NCI-H524 treated with DMSO at 0.1 percent for 48 hours (cell line): Measurements from ENCODE around the gene ARHGAP42.
A peak's percentile ranks its signal among the peaks of the same experiment; 100 is the strongest.
"Not testable (repeated sequence)": the region's sequence is repeated elsewhere in the genome, so short reads cannot be mapped to it uniquely, and the experiment has no call there.

Experiments used
- DNase-seq: peaks from one replicate; lab custom pipeline; 2025; lab: John Stamatoyannopoulos, UW

The ARHGAP42 gene, protein sequence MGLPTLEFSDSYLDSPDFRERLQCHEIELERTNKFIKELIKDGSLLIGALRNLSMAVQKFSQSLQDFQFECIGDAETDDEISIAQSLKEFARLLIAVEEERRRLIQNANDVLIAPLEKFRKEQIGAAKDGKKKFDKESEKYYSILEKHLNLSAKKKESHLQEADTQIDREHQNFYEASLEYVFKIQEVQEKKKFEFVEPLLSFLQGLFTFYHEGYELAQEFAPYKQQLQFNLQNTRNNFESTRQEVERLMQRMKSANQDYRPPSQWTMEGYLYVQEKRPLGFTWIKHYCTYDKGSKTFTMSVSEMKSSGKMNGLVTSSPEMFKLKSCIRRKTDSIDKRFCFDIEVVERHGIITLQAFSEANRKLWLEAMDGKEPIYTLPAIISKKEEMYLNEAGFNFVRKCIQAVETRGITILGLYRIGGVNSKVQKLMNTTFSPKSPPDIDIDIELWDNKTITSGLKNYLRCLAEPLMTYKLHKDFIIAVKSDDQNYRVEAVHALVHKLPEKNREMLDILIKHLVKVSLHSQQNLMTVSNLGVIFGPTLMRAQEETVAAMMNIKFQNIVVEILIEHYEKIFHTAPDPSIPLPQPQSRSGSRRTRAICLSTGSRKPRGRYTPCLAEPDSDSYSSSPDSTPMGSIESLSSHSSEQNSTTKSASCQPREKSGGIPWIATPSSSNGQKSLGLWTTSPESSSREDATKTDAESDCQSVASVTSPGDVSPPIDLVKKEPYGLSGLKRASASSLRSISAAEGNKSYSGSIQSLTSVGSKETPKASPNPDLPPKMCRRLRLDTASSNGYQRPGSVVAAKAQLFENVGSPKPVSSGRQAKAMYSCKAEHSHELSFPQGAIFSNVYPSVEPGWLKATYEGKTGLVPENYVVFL

DNA sequence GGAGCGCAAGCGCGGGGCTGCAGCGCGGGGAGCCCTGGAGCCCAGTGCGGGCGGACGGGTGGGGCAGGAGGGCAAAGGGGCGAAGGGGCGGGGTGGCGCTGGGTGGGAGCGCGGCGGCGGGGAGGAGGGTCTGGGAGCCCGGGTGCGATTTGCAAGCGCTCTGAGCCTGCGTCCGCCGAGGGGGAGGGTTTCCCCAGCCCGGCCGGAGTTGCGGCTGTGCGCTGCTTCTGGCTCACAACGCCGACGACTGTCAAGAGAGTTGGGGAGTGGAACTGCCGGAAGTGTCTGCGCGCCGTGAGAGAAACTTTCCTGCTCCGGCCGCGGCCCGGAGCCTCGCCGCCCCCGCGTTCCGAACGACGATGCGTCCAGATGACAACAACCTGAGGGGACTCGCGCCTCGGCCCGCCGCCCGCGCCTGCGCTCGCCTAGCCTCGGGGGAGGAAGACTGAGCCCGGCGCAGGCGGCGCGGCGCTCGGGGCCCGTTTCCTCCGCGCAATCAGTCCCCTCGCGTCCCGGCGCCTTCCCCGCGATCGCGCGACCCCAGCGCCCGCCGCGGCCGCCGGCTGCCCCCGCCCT is at the start of gene ARHGAP42:
Gene ARHGAP42, plus strand, starts transcription at position 235 of the 576 bp plus-strand sequence. CDS start 391 bp downstream, outside the sequence.
- DNase-seq, result no peak

DNA sequence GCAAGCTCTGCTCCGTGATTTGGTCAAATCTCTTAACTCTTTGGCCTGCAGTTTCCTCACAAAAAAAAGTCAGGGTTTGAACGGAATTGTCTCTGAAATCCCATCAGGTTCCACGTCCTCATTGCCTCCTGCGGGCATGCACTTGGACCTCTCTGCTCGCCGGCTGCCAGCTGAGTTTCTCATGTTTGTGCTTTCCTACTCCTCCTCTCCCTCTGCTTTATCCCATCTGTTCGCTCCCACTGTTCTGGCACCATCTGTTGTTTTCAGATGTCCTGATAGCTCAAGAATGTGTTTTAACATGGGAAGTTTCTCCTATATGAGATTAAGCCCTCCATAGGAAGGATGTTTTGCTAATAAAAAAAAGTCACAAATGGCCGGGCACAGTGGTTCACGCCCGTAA is 49.4 kb upstream of the ARHGAP42 start:
- DNase-seq, result peak; percentile 86

DNA sequence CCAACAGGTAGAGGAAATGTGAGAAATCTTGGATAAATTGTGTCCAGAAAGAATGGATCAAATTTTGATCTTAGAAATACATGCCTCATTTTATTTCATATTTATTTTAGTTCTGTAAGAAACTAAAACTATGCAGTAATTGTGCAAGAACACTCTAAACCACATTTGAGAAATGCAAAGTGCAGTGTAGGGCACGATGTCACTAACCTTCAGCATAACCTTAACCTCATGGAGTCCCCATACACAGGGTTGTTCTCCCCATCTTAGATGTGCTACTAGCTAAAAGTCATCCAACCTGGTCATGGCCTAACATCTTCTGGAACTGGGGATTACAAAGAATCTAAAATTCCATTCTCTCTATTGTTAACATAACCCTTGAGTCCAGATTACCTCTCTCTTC is 48.4 kb upstream of the ARHGAP42 start:
- no peak for DNase-seq

DNA sequence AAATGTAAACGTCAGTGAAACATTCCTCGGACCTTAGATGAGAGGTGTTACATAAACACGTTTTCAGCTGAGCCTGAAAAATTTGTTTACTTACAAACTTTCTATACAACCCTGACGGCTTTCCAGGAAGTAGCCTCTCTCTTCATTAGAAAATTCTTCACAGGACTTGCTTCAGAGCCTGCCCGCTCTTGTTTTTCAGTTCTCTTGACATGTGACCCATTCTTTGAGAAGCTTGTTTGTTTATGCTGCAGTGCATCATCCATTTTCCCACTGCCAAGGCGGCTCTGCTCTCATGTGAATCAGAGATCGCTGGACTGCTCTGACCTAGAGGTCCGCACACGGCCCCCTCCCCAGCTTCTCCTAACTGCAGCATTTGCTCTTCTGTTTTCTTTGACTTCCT is 47.9 kb upstream of the ARHGAP42 start:
- no peak for DNase-seq

DNA sequence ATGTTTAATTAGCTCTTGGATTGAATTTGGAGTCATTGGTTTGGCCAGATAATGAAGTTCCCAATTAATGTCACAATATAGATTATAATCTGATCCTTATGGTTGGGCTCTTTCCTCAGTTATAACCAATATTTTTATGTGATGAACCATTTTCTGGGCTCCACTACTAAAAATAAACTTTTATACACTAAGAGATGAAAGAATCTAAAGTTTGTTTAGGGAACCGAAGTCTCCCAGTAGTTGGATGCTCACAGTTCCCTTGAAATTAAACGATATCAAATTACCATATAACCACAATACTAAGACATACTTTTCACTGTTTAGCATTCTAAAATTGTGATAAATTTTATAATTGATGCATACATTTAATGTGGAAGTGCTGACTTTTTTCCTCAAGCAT is 47.0 kb upstream of the ARHGAP42 start:
- no peak for DNase-seq

DNA sequence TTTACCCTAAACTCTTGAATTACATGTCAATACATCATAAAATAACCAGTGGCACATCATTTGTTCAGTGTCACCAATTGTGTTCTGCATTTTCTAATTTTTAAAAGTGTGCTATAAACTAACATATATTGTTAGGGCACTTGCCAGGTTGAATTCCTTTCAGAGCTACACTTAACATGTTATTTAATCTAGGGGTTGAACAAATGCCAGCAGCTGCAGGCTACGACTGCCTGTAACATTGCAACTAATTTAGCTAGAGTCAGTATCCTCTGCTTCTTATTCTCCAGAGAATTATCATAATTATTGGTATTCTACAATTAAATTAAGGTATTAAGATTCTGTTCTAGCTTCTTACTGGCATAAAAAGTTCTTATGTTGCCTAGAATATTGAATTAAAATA is 46.4 kb upstream of the ARHGAP42 start:
- DNase-seq, result no peak

DNA sequence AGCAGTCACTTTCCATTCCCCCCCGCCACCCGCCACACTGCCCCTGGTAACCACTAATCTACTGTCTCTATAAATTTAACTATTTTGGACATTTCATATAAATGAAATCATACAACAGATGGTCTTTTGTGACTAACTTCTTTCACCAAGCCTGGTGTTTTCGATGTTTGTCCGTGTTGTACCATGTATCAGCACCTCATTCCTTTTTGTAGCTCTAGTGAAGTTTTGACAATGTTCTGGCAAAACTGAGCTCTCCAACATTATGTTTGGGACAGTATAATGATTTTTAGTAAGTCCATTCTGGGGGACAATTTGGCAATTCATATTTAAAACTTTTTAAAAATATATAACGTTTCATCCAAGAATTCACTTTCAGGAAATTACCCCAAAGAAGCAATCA is 45.6 kb upstream of the ARHGAP42 start:
- DNase-seq, result no peak

DNA sequence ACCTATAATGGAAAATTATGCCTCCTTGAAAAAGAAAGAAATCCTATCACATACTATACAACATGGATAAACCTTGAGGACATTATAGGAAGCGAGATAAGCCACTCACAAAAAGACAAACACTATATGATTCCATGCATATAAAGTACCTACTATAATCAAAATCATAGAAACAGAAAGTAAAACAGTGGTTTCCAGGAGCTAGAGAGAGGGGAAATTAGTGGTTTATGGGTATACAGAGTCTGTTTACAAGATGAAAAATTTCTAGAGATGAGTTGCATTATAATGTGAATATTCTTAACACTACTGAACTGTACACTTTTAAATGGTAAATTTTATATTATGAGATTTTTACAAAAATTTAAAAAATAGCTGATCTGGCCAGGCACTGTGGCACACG is 40.5 kb upstream of the ARHGAP42 start:
- DNase-seq, result no peak

DNA sequence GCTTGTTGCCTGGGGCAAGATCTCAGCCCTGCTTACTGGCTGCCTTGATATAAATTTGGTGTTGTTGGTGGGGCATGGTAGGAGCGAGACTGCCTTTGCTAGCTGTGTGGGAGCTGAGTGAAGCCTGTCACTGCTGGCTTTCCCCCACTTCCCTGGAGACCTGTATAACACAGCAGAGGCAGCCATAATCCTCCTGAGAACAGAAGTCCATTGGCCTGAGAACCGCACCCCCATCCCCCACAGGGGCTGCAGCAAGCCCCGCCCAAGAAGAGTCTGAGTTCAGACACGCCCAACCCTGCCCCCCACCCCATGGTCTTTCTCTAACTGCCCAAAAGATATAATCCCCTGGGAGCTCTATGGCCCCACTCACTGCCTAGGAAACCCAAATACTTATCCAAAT is 39.2 kb upstream of the ARHGAP42 start:
- no peak for DNase-seq

DNA sequence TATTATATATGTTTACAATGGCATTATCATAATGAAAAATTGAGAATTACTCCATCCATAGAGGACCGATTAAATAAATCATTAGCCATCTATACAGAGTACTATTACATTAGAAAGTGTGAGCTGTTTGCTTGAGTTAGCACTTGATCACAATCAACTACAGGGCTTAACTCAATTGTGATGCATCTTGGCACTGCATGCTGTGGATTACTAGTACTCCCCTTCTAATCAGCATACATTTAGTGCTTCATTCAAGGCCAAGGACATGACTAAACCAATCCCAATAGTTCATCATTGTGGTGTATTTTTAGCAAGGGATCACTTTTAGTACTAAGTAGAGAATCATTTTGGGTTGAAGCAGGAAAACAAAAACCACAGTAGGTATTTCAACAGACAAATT is 23.5 kb upstream of the ARHGAP42 start:
- DNase-seq, result no peak

DNA sequence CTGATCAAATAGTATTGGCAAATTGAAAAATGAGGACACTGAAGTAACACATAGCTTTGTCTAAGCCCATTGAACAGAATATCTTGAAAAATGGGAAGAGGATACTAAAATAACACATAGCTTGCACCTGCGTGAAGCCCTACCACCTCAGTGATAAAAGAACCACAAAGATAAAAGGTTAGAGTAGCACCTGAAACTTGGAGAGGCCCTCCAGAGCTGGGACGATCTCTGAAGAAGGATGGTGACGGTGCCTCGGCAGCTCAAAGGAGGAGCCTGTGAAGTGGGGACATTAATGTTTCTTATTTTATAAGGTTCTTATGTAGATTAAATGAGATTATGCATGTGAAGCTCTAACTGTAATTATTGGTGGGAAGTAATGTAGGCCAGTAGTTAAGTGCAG is 23.1 kb upstream of the ARHGAP42 start:
- no peak for DNase-seq

DNA sequence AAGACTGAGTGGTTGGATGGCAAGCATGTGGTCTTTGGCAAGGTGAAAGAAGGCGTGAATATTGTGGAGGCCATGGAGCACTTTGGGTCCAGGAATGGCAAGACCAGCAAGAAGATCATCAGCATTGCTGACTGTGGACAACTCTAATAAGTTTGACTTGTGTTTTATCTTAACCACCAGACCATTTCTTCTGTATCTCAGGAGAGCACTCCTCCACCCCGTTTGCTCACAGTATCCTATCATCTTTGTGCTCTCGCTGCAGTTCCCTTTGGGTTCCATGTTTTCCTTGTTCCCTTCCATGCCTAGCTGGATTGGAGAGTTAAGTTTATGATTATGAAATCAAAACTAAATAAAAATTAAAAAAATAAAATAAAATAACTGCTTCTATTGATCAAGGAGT is 20.3 kb upstream of the ARHGAP42 start:
- not testable (repeated sequence) for DNase-seq

DNA sequence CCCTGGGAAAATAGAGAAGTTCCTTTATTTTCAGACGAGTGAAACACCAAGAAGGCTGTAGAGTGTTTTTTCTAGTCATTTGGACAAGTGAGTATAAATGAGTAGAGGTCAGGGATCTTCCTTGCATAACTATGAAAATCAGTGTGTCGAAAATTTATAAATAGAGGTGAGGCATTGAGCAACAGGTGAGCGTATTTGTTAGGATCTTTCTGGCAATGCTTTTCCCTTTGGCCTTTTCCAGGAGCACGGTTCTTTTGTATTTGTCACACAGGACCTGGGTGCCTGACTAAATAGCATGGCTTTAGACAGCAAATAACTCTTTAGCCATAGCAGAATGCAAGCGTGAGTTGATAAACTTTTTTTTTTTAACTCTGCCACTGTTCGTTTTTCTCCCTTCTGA is 19.6 kb upstream of the ARHGAP42 start:
- no peak for DNase-seq

DNA sequence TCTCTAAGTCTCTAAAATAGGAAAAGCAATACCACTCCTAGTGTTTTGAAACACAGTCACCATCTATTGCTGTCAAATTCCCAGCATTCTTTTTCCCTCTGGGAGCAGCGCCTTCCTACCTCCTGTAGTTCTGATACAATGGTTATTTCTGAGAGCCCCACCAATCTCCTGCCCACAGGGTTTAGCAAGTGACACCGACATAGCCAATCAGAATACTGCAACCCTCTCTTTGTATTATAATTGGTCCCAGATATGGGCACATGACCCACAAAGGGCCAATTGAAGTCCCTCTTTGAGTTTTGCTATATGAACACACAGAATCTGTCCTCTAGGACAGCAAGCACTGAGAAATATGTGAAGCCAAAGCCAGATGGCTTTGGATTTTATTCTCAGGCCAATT is 16.9 kb upstream of the ARHGAP42 start:
- no peak for DNase-seq

DNA sequence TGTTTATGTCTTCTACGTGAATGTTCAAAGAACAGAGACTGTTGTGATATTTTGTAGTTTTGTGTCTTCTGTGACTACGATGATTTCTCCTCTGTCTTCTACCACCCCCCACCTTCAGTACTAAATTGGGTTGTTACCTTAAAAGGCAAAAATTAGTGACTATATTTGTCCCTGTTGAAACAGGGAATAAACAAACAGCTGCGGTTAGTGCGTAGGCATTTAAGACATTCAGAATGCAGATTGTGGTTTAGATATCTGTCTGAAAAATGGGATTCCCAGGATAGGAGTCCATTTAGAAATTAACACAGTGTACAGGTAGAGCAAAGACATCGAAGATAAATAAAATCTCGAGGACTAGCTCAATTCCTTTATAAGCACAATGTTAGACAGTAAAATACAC is 15.6 kb upstream of the ARHGAP42 start:
- no peak for DNase-seq

DNA sequence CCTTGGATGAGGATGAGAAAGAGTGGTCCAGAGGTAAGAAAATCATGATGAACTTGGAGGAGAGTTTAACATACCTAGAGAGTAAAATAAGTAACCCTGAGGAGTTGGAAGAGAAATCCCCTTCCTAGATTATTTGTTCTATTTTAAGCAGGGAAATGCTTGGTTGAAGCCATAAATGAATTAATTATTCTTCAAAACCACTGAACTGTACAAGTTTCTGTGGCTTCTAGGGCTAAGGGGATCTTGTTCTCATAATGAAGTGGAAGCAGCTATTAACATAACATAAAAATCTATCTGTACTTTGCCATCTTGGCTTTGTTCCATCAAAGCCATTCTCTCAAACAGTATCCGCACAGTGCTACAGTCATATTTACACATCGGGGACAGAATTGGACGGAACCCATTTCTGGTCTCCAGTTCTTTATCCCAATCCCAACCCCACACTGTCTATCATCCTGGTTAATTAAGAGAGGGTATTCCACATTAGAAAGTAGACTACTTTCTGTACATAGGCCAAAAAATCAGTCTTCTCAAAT is 14.5 kb upstream of the ARHGAP42 start:
- no peak for DNase-seq

DNA sequence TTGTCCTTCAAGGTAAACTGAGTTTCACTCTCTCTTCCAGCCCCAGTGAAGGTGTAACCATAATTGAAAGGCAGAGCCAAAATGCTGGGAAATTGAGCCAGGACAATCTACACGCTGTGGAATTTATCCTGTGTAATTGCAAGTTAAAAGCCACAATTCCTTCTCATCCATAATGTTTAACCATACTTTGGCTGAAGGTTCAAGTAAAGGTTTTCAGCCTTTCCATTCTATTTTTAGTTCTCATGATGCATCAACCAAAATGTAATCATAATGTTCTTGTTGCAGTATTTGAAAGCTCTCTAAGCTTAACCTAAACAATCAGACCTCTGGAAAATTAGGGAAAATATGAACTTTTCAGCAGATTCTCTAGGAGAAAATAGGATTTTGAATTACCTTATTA is 14.0 kb upstream of the ARHGAP42 start:
- DNase-seq, result no peak

DNA sequence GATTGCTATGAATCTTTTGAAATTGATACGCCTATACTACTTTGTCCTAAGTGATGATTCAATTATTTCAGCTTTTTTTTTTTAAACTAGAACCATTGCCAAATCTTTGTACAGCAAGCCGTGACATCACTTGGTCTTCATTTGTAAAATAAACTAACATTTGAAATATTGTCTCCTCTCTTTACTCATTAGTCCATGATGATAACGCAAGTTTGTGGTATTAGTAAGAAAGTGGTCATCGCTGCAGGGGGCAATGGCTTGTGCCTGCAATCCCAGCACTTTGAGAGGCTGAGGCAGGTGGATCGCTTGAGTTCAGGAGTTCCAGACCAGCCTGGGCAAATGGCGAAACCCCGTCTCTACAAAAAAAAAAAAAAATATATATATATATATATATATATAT is 12.9 kb upstream of the ARHGAP42 start:
- no peak for DNase-seq

DNA sequence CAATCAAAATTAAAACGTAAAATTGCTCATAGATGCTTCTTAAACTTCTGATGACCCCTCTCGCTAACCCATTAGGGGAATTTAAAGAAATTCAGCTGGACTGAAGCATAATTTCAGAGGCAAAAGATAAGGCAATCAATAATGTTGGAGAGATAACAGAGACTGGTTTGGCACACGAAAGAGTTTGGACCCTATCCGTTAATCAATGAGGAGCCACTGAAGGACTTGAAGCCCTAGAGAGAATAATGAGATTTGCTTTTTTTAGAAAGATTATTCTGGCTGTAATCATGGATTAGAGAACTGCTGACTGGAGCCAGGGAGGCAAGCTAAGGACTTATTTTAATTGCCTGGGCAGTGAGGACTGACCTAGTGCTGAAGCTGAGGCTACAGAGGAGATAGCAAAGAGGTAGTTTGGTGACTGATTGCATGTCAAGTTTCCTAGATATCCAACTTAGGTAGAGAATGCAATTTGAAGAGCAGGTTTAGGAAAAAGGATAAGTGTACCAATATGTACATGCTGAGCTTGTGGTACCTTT is 11.9 kb upstream of the ARHGAP42 start:
- DNase-seq, result no peak

DNA sequence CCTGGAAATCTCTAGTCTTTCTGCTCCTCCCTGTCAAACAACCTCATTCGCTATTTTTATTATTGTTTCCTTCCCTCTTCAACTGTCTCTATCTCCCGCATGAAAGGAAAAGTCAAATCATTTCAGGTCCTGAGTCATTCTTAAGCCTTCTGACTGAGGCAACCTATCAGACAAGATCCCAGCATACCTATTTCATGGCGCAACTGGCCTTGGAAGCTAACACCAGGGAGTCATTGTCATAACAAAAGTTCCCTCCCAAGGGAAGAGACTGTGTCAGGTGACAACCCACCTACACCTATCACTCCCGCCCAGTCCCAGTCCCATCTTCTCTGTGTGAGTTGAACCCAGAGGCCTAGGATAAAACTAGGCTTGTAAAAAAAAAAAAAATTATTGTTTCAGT is 10.2 kb upstream of the ARHGAP42 start:
- no peak for DNase-seq

DNA sequence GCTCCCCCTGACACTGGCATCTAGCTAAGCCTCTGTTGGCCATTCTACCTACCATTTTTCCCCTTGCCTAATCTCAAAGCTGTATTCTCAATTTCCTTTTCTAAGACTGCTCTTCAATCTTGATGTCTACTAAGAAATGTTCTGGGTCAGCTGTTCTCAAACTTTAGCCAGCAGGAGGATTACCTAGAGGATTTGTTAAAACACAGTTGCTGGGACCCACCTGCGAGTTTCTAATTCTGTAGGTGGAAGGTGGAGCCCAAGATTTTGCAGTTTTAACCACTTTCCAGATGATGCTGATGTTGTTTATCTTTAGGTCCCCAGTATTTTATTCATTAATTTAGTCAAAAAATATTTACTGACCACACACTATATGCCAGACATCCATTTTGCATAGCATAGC is 9.3 kb upstream of the ARHGAP42 start:
- no peak for DNase-seq

DNA sequence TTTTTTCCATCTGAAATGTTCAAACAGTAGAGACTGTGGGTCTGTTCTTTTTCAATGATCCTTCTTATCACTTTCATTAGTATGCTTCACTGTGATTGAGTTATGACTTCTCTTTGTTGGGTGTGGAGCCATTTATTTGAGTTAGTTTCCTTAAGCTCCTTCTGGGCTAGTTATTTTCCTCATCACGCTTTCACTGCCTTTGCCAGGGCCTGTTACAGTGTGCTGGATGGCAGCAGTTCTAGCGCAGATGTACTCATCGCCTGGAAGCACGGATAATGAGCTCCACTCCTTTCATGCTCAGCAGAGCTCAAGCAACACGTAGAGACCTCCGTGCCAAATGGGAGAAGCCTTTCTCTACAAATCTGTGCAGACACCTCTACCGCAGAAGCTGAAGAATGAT is 7.0 kb upstream of the ARHGAP42 start:
- no peak for DNase-seq
